GM12873 (cell line): ENCODE data around the gene HNRNPA1.

Experiments
- TF ChIP-seq, protein P1 (sequence below): IDR thresholded peaks from 2 replicates; pipeline ENCODE4 v1.5.1; 2012; ENCODE audit warnings: low read depth, mild to moderate bottlenecking, moderate library complexity, low read length, control low read depth; ENCODE audit not compliant: insufficient read depth; ENCODE audit errors: missing control alignments

HNRNPA1 gene

DNA sequence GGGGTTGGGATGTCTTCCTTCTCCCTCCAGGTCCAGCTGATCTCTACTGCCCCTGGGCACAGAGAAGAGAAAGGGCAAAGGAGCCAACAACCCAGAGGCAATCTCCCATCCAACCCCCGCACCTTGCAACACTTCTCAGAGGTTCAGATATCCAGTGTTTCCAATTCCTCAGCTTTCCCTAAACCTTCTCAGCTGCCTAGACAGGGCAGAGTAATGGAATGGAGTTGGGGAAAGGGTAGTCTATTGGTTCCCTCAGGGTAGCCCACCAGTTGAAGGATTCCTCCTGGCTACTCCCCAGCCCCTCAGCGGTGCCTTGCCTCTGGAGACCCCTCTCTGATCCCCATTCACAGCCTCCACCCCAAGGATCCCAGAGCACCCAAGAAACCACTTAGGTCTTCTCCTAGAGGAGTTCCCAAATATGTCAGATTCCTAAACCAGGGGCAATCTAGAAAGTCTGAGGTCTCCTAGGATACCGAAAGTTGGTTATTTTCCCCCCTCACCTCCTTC, 19.8 kb downstream of the HNRNPA1 start:
- TF ChIP-seq, protein P1, sequence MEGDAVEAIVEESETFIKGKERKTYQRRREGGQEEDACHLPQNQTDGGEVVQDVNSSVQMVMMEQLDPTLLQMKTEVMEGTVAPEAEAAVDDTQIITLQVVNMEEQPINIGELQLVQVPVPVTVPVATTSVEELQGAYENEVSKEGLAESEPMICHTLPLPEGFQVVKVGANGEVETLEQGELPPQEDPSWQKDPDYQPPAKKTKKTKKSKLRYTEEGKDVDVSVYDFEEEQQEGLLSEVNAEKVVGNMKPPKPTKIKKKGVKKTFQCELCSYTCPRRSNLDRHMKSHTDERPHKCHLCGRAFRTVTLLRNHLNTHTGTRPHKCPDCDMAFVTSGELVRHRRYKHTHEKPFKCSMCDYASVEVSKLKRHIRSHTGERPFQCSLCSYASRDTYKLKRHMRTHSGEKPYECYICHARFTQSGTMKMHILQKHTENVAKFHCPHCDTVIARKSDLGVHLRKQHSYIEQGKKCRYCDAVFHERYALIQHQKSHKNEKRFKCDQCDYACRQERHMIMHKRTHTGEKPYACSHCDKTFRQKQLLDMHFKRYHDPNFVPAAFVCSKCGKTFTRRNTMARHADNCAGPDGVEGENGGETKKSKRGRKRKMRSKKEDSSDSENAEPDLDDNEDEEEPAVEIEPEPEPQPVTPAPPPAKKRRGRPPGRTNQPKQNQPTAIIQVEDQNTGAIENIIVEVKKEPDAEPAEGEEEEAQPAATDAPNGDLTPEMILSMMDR = no peak

DNA sequence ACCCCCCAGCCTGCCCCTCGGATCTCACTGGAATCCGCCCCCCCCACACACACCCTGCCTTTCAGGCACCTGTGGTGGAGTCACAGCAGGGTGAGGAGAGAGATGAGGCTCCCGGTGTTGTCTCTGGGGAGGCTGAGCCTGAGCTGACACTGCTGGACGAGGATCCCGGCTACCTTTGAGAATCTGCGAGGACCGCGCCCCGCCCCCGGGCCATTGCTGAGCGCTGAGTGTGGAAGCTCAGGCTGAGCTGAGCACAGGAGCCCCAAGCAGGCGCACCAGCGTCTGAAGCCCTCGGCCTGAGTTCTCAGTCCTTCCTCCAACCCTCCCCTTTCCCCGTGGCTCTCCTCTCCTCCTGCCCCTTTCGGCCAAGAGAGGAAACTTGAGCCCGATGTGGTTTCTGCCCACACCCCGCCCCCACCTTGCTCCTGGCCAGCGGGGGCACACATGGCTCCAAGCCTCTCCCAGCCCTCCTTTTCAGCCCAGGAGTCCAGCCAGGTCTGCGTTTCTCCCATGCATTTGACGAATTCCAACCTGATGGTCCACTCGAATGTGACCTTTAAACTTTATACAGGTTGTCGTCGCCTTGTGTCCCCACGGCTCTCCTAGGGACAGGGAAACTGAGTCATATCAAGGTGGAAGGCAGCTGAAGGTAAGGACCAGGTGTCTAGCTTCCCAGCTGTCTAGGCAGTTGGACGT, 20.4 kb downstream of the HNRNPA1 start, which contains the start of gene NFE2:
NFE2 (minus strand) TSS at position 284 of the 696 bp plus-strand sequence. CDS start 5,767 bp downstream, outside the sequence.
- TF ChIP-seq, protein P1 = no peak

GRCh38 chr12:54301428-54302048, 21.0 kb downstream of the HNRNPA1 start:
- TF ChIP-seq, protein P1 = no peak

- TF ChIP-seq, protein P1 = no peak
These were observed 23.1 kb downstream of the HNRNPA1 start for GRCh38 chr12:54303640-54304039.

- TF ChIP-seq, protein P1 = no peak
These were observed 23.8 kb downstream of the HNRNPA1 start for GRCh38 chr12:54304187-54304810.

DNA sequence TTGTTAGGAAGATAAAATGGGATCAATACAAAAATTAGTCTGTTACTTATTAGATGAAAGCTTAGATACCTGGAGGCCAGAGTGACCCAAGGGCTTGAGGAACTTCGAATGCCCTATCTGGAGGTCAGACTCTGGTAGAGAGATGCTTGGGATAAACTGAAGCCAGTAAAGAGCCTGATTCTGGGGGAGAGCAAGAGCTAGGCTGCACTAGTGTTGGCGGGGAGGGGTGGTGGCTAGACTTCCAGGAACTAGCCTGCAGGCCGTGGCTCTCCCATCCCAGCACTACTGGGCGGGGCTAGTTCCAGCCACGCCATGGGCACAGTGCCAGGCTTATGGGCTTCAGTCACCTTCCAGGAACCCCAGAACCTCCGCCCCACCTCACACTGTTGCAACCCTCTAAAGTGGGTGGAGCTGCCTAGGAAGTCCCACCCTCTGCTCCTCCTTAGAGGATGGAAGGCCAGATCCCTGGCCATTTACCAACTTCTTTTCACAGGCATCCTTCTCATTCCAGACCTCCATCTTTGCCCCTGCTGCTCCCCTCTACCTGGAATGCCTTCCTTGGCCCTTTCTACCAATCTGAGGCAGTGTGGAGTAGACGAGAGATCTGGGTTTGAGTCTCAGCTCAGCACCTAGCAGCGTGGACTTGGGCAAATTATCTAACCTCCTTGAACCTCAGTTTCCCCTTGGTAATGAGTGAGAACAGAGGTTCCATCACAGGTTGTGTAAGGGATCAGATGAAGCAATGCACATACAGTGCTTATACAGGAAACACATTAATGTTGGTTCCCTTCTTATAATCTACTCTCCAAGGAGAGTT, 26.6 kb downstream of the HNRNPA1 start:
- TF ChIP-seq, protein P1 = no peak
